ENCODE measurements around the gene ADAT2.

The ADAT2 gene

DNA sequence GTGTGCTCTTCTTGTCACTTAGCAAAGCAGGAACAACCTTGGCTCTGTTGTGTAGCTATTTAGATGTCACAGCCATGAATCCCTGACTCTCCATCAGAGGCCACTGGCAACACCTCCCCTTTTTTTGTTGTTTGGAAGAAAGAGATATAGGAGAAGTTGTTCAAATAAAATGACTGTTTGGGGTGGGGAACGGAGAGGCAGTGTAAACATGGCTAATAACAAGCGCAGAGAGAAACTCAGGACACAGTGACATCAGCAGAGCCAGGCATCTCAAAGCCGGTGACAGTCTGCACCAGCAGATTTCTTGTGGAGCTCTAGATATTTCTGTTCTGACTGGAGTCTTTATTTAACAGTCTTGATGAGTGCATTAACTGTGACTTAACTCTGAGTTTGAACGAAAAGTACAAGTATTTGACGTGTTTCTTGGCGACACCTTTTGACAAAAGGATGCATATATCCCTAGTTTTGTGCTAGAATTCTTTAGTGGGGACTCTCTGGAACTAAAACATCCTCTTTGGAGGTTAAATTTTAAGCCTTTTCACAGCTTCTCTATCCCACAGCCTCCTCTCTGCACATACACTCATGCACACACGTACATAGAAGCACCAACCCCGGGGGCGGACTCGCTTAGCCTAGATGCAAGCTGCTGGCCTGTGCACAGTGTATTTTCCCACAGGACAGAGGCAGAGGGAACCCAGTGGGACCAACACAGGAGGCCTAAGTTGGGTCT is 53.8 kb downstream of the ADAT2 start:
- no peak for DNase-seq

DNA sequence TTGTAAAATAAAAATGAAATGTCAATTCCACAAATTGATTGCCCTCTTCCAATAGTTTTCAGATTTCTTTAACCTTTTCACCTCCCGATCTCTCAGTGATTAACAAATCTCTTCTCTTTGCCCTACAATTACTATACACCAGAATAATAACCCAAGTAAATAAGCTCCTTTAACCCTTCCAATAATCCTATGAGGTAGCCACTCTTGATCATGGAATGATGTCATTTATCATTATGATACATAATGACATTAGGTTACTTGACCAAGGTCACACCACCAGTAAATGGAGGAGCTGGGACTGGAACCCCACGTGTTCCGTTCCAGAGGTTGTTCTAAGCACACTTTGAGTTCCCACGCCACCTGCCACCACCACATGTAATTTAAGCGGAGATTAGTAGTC is 54.8 kb downstream of the ADAT2 start:
- no peak for DNase-seq

DNA sequence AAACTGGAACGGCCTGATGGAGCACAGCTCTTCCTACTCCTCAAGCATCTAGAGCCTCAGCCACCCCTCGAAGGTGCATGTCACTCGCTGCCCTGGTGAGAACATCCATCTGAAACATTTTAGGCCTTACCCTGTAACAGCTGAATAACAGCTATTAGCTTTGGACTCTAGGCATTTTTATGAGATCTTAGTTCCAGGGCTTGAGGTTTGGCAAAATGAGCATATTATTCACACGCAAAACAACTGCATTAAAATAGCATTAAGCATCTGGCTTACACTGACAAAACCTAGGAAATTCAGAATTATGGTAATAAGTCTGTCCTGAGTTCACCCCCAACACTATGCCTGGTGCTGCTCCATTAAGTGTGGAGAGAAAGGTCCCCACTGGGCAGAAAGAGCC is 56.1 kb downstream of the ADAT2 start:
- no peak for DNase-seq

DNA sequence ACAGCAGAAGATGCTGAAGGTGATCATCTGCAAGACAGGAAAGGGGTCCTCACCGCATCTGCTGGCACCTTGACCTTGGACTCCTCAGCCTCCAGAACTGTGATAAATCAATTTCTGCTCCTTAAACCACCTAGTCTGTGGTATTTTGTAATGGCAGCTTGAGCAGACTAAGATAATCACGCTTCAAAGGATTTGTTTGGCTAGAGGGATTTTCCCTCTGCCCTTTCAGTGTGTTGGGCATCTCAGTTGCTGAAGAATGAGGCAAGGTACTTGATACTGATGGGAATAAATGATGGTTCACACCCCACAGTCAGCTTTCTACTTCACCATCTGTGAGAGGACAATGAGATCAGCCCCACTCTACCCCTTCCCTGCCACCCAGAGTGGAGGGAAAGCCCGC is 60.2 kb downstream of the ADAT2 start:
- DNase-seq, result no peak

DNA sequence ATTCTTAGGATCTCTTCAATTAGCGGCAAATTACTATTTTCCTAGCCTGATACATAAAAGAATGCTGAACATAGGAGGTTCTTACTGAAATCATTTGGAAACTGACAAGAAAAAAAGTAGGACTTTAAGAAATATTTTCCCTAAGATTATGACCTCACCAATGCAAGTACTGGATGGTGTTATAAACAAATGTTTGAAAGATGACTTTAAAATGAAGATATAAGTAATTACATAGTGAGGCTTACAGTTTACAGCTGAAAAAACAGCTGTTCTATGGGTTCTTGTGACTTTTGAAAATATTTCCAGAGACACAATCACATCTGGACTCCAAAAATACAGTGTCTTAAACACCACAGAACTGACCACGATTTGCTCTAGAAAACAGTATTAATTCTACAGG is 64.9 kb downstream of the ADAT2 start:
- DNase-seq, result no peak

DNA sequence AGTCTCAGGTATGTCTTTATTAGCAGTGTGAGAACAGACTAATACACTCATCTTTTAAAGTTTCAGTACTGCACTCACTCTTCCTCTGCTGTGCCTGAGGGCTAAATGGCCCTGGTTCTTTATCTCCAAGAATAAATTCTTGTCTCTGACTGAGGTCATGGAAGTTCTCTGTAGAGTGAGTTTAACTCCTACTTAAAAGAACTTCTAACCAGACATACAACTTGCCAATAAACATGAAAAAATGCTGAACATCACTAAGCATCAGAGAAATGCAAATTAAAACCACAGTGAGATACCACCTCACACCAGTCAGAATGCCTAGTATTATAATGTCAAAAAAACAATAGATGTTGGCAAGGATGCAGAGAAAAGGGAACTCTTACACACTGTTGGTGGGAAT is 73.6 kb downstream of the ADAT2 start:
- DNase-seq, result no peak

DNA sequence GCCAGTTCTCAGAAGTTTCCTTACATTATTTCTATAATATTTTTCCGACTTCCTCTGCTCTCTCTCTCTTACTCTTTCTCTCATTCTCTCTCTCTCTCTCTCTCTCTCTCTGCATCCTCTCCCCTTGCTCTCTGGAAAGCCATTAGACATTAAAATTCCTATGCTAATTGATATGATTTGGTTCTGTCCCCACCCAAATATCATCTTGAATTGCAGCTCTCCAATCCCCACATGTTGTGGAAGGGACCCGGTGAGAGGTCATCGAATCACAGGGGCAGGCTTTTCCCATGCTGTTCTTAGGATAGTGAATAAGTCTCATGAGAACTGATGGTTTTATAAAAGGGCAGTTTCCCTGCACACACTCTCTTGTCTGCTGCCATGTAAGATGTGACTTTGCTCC is 74.1 kb downstream of the ADAT2 start:
- no peak for DNase-seq

DNA sequence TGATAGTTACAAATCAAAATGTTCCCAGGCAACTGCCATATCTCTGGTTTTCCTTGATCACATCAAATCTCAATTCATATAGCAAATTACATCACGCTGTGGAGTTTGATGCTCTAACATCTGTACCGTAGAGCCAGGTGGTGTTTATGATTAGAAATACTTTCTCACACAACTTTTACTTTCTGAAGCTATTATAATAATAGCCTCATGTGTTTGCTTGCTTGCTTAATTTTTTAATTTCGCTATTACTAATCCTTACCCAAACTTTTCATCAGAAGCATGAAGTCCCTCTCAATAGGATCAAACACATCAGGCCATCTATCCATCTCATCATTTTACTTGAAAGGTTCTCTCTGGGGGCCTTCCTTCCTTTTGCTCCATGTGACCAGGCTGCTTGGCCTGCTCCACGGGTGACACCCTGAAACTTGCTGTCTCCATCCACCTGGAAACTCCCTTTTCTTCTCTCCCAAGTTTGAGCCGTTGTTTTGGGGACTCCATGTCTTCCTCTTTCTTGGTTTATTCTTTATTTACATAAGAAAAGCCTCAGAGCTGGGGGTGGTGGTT is 75.4 kb downstream of the ADAT2 start:
- no peak for DNase-seq

DNA sequence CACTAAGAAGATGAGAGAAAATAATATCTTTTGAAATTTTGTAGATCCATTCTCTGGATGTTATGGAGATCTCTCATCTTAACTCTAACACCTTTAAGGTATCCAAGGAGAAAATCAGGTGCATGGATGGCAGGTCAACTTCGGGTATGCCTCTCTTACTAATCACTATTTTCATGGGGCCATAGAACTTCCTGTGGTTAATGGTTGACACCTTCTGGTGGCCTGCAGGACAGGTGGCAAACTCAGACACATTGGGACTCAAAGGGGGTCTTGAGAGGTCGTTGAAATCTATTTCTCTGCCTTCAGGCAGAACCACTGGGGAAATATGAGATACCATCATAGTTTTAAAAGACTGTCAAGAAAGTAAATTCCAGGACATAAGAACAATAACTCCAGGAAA is 76.5 kb downstream of the ADAT2 start:
- no peak for DNase-seq

Measured in NCI-H1092 treated with DMSO at 0.1 percent for 48 hours (cell line).